Lung (tissue), 12 donors: ENCODE measurements around the gene DHX38. TPM values are rescaled to one million over a fixed set of nuclear protein-coding genes. Genes with fewer than 3 reads are reported as not detected.

Experiments used
- ATAC-seq: fragments of 200-7000 bp; cut with Tn5 transposase; one replicate; pipeline ENCODE4 v1.9.1; 2020; ENCODE audit warnings: moderate number of reproducible peaks; ENCODE audit not compliant: insufficient read depth, low FRiP score
- DNase-seq, 3 donors: peaks; one replicate each; pipeline ENCODE4 v3.0.0-alpha.2; 2013 to 2017
- H3K27ac ChIP-seq, 2 donors: one replicate each; pipeline ENCODE4 v1.5.1; 2013; ENCODE audit warnings: mild to moderate bottlenecking in 2 of 2, moderate library complexity in 2 of 2, control low read depth in 1 of 2, inconsistent platforms in 1 of 2, low read depth in 1 of 2, low read length in 1 of 2
- H3K27me3 ChIP-seq, 3 donors: one replicate each; pipeline ENCODE4 v1.5.1; 2013; ENCODE audit warnings: low read length in 2 of 3; ENCODE audit not compliant: control insufficient read depth in 3 of 3, insufficient read depth in 3 of 3
- H3K36me3 ChIP-seq, 4 donors: one replicate each; pipeline ENCODE4 v1.5.1; 2013; ENCODE audit warnings: low read length in 4 of 4, mild to moderate bottlenecking in 1 of 4, moderate library complexity in 1 of 4; ENCODE audit not compliant: control insufficient read depth in 4 of 4, insufficient read depth in 4 of 4
- H3K4me1 ChIP-seq, 5 donors: one replicate each; pipeline ENCODE4 v1.5.1; 2013; ENCODE audit warnings: low read length in 5 of 5, mild to moderate bottlenecking in 2 of 5, moderate library complexity in 1 of 5; ENCODE audit not compliant: control insufficient read depth in 5 of 5, insufficient read depth in 5 of 5
- H3K4me3 ChIP-seq: one replicate; pipeline ENCODE4 v1.5.1; 2013; ENCODE audit warnings: mild to moderate bottlenecking, control low read depth, moderate library complexity
- H3K9ac ChIP-seq, 2 donors: one replicate each; pipeline ENCODE4 v1.5.1; 2013; ENCODE audit warnings: low read length in 2 of 2, control low read depth in 1 of 2; ENCODE audit not compliant: insufficient read depth in 1 of 2
- H3K9me3 ChIP-seq, 4 donors: one replicate each; pipeline ENCODE4 v1.5.1; 2013; ENCODE audit warnings: low read length in 3 of 4, mild to moderate bottlenecking in 1 of 4, moderate library complexity in 1 of 4; ENCODE audit not compliant: control insufficient read depth in 4 of 4, insufficient read depth in 3 of 4
- WGBS, 2 donors: extraction: QIAGEN DNeasy Blood & Tissue Kit; methylation state at CpG; one replicate each; pipeline ENCODE4 v1.1.7; 2013; 5-methylcytosine and 5-hydroxymethylcytosine counted together
- polyA plus RNA-seq, 2 donors: library from polyadenylated mRNA; stranded (reverse); fragments of 200-250 nt; gene quantifications; one replicate each; pipeline ENCODE4 v1.2.1, GENCODE V29; 2013
- total RNA-seq, 2 donors: library from RNA; depleted of rRNA in 1 of 2; stranded (reverse); fragments of >200 nt in 1 of 2; gene quantifications; one replicate each; pipeline ENCODE4 v1.2.1, GENCODE V29; 2014 to 2021
- TF ChIP-seq, protein P1 (sequence below): IDR thresholded peaks from 2 replicates; pipeline ENCODE4 v1.5.1; 2012; ENCODE audit warnings: mild to moderate bottlenecking; ENCODE audit errors: control extremely low read depth, extremely low read depth
- donor health status: control.
- donor health status: control.
- donor health status: Bipolar disorder and iron deficiency.
- donor health status: healthy.
- donor health status: DM: yes; HTN: yes; CAD: no.

The DHX38 gene
- total and polyA plus RNA-seq, 4 donors, result 39.6 to 62.3 (median 45.5) TPM

DNA sequence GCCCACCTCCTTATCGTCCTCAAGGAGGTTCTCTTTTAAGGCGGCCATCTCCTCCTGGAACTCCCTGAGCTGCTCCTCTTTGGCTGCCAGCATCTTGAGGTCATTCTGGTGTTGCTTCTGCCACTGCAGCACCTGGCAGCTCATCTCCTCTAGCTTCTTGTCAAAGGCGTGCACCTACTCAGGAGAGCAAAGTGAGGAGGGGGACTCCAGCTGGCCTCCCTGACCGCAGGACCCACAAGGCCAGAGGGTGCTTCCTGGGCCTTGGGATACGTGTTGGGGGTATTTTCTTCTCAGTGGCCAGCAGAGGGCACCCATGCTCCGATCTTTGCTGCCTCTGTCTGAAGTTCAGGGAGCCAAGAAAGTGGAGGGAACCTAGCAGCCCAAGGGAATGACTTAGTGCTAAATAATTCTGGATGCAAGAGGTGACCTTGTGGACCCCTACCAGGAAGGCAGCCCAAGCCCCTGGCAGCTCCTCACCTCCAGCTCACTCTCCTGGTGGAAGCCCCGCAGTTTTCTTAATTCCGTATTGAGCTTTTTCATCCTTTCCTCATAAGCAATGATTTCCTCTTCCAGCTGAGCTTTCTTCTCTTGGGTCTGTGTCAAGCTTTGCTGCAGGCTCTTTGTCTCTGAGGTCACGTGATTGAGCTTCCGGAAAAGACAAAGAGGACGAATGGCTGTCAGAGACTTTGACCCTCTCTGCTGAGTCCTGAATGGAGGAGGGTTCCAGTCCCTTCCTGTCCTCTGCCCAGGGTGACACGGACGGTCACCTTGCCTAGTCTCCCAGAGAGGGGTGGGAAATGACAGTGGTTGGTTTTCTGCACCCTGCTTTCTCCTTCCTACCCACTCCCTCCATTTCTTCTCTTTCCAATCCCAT lies 31.4 kb downstream of the DHX38 start:
- Histone ChIP-seq H3K4me3 (no peak overlapping the region), H3K4me1 (peaks cover 0 to 5% (median 0%) of the 10 kb centered on the region in 5 donors), H3K9ac (no peak overlapping the region), H3K27ac (peak overlapping the region in 1 of 2 donors; percentile 12), H3K36me3 (no peaks in the 10 kb centered on the region), H3K9me3 (no peaks in the 10 kb centered on the region), H3K27me3 (no peaks in the 10 kb centered on the region)
- TF ChIP-seq, protein P1, sequence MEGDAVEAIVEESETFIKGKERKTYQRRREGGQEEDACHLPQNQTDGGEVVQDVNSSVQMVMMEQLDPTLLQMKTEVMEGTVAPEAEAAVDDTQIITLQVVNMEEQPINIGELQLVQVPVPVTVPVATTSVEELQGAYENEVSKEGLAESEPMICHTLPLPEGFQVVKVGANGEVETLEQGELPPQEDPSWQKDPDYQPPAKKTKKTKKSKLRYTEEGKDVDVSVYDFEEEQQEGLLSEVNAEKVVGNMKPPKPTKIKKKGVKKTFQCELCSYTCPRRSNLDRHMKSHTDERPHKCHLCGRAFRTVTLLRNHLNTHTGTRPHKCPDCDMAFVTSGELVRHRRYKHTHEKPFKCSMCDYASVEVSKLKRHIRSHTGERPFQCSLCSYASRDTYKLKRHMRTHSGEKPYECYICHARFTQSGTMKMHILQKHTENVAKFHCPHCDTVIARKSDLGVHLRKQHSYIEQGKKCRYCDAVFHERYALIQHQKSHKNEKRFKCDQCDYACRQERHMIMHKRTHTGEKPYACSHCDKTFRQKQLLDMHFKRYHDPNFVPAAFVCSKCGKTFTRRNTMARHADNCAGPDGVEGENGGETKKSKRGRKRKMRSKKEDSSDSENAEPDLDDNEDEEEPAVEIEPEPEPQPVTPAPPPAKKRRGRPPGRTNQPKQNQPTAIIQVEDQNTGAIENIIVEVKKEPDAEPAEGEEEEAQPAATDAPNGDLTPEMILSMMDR, result peak; percentile 55
- ATAC-seq, result peak; percentile 83
- 34 to 42% methylated on average over 13 of the region's 13 CpGs for WGBS, 2 donors
- DNase-seq, result peak; percentile 81 to 90 (median 84)

DNA sequence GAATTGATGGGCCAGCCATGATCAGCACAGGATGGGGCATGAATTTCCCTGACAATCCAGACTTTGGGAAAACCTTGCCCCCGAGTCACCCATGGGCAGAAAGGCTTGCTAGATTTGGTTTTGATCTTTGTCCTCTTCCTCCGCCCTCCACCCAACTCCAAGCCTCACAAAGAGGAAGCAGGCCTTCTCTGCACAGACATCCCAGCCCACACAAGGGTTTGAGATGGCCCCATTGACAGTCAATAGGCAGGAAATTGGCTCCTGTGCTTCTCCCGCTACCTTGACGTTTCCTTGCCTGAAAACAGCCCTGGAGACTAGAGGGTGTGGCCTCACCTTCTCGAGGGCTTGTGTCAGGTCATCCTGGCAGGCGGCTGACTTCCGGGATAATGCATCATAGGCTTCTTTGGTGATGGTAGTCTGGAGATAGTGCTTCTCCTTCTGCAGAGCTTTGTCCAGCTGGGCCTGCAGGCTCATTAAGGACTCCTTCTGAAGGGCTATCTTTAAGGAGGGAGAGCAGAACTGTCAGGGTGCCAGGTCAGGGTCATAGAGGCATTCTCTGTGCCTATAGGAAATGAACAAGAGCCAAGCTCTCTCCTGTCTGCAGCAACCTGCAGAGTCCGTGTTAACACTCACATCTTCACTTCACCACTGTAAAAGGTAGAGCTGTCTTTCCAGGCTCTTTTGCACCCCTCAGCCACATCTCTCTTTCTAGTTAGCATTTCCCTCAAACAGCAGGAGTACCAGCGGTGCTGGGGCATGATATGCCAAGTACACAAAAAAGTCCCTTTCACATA lies 32.2 kb downstream of the DHX38 start:
- Histone ChIP-seq H3K4me3 (no peak overlapping the region), H3K27me3 (no peaks in the 10 kb centered on the region), H3K4me1 (peaks cover 0 to 5% (median 0%) of the 10 kb centered on the region in 5 donors), H3K27ac (peak overlapping the region in 1 of 2 donors; percentile 12), H3K36me3 (no peaks in the 10 kb centered on the region), H3K9ac (no peak overlapping the region), H3K9me3 (no peaks in the 10 kb centered on the region)
- DNase-seq, result no peak
- ATAC-seq, result no peak
- 76 to 85% methylated on average over 9 of the region's 9 CpGs for WGBS, 2 donors
- TF ChIP-seq, protein P1, result no peak

DNA sequence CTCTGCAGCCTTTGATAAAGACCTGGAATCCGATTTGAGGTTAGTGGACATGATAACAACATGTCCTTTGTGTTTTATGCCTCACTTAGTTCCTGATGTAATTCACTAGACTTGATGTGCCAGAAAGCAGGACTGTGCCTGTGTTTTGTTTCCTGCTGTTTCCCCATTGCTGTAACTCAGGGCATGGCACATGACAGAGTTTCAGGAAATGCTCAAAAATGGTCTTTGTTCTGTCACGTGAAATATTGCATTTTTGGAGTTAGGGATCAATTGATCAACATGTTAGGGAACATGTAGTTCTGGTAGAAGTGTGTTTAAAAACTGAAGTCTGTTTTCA lies 32.8 kb downstream of the DHX38 start:
- Histone ChIP-seq H3K4me1 (peaks cover 0 to 5% (median 0%) of the 10 kb centered on the region in 5 donors), H3K9ac (no peak overlapping the region), H3K27ac (no peak overlapping the region), H3K27me3 (no peaks in the 10 kb centered on the region), H3K36me3 (no peaks in the 10 kb centered on the region), H3K4me3 (no peak overlapping the region), H3K9me3 (no peaks in the 10 kb centered on the region)
- WGBS, 2 donors, result 53 to 58% methylated on average over 2 of the region's 2 CpGs
- TF ChIP-seq, protein P1, result no peak
- DNase-seq (no peak), ATAC-seq (no peak)
